Activated naive CD8-positive, alpha-beta T cell (primary cell): ENCODE data around the gene REG1A.

Source experiments
- H3K27ac Mint-ChIP-seq: one replicate; pipeline ENCODE4 v1.8.0; 2021; ENCODE audit warnings: mixed read lengths
- H3K27me3 Mint-ChIP-seq: one replicate; pipeline ENCODE4 v1.8.0; 2021; ENCODE audit warnings: mixed read lengths
- H3K36me3 Mint-ChIP-seq: one replicate; pipeline ENCODE4 v1.8.0; 2021; ENCODE audit warnings: mixed read lengths
- H3K4me1 Mint-ChIP-seq: one replicate; pipeline ENCODE4 v1.8.0; 2021; ENCODE audit warnings: low read depth, mixed read lengths
- H3K4me3 Mint-ChIP-seq: one replicate; pipeline ENCODE4 v1.8.0; 2021; ENCODE audit warnings: mild to moderate bottlenecking, mixed read lengths
- H3K9me3 Mint-ChIP-seq: one replicate; pipeline ENCODE4 v1.8.0; 2021; ENCODE audit warnings: low read depth, mixed read lengths

The REG1A gene

GRCh38 chr2:79162132-79162531 is 41.8 kb downstream of the REG1A start:
- Mint-ChIP-seq H3K27ac (no peak overlapping the region), H3K27me3 (no peaks in the 10 kb centered on the region), H3K9me3 (peaks cover 3% of the 10 kb centered on the region), H3K36me3 (no peaks in the 10 kb centered on the region), H3K4me1 (no peaks in the 10 kb centered on the region), H3K4me3 (no peak overlapping the region)

DNA sequence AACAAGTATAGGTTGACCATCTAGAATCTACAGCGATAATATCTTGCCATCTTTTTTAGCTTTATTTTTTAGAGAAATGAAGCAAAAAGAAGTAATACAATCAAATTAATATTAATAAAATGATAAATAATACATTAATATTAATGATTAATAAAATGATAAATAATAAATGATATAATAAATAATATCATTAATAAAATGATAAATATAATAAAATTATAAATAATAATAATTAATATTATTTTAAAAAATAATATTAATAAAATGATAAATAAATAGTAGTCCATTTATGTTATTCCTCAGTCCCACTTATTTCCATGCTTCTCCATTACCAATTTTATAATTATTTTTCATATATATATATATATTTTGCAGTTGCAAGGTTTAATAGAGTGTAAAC is 42.5 kb downstream of the REG1A start:
- no peaks in the 10 kb centered on the region for H3K4me1 Mint-ChIP-seq
- peaks cover 3% of the 10 kb centered on the region for H3K9me3 Mint-ChIP-seq
- no peak overlapping the region for H3K4me3 Mint-ChIP-seq
- no peaks in the 10 kb centered on the region for H3K27me3 Mint-ChIP-seq
- H3K36me3 Mint-ChIP-seq = no peaks in the 10 kb centered on the region
- no peak overlapping the region for H3K27ac Mint-ChIP-seq

GRCh38 chr2:79171348-79171958 is 51.2 kb downstream of the REG1A start:
- Mint-ChIP-seq H3K4me1 (no peaks in the 10 kb centered on the region), H3K27me3 (no peaks in the 10 kb centered on the region), H3K36me3 (no peaks in the 10 kb centered on the region), H3K9me3 (no peaks in the 10 kb centered on the region), H3K4me3 (no peak overlapping the region), H3K27ac (no peak overlapping the region)
